HepG2 (cell line): ENCODE measurements around the gene GNB3. TPM values are rescaled to one million over a fixed set of nuclear protein-coding genes. Genes with fewer than 3 reads are reported as not detected.
A peak's percentile ranks its signal among the peaks of the same experiment; 100 is the strongest.

Experiments
- ATAC-seq: fragments of 200-7000 bp; cut with Tn5 transposase; 3 replicates; pipeline ENCODE4 v1.9.1; 2020; ENCODE audit warnings: mild to moderate bottlenecking, moderate library complexity
- BruUV-seq: library from RNA; stranded (reverse); fragments of 400-500 nt; replicated peaks from 2 replicates; lab custom pipeline; 2021; lab: Mats Ljungman, UMichigan
- CTCF ChIA-PET: fragments of 300-600 bp; formaldehyde crosslinking; extraction: SDS; loops from one replicate; lab custom pipeline; 2021; ENCODE audit warnings: low total read pairs, inconsistent platforms, low intra/inter-chr PET ratio; lab: Yijun Ruan, JAX
- POLR2A ChIA-PET: fragments of 350-600 bp; sonication (Branson Sonifier 250); formaldehyde crosslinking; loops from one replicate; lab custom pipeline; 2020; ENCODE audit warnings: antibody characterized with exemption, inconsistent platforms; lab: Yijun Ruan, JAX
- DNase-seq: peaks from one replicate; pipeline ENCODE4 v3.0.0-alpha.2; 2015; ENCODE audit warnings: low spot score
- FAIRE-seq: peaks from 3 replicates; lab custom pipeline; 2011; peaks lifted over from hg19 to GRCh38; lab: Jason Lieb, UNC
- H2AFZ ChIP-seq: one replicate; pipeline ENCODE4 v1.6.1; 2011; ENCODE audit warnings: low read length, inconsistent platforms
- H3K27ac ChIP-seq: fragments of 300-600 bp; 3 replicates; pipeline ENCODE4 v1.8.0; 2011; ENCODE audit warnings: mixed run types, mild to moderate bottlenecking, mixed read lengths, low read length, inconsistent platforms; ENCODE audit not compliant: insufficient read depth; ENCODE audit errors: extremely low read length
- H3K27me3 ChIP-seq, 2 experiments: fragments of 200-600 bp in 1 of 2; 2 replicates in 1 of 2; 3 replicates in 1 of 2; pipeline versions ENCODE4 v1.6.0 to v1.8.0; 2011; ENCODE audit warnings: low read length in 2 of 2, mild to moderate bottlenecking in 2 of 2, moderate library complexity in 2 of 2, inconsistent platforms in 1 of 2; ENCODE audit not compliant: insufficient read depth in 2 of 2, control insufficient read depth in 1 of 2
- H3K36me3 ChIP-seq, 2 experiments: fragments of 200-600 bp in 1 of 2; replicated peaks in 1 of 2; 2 replicates in 1 of 2; 3 replicates in 1 of 2; pipeline versions ENCODE4 v1.5.1 to v1.8.0; 2011; ENCODE audit warnings: low read length in 2 of 2, inconsistent platforms in 1 of 2; ENCODE audit not compliant: insufficient read depth in 2 of 2, control insufficient read depth in 1 of 2
- H3K4me1 ChIP-seq: 2 replicates; pipeline ENCODE4 v1.5.1; 2012; ENCODE audit warnings: low read length, inconsistent platforms; ENCODE audit not compliant: insufficient read depth
- H3K4me2 ChIP-seq: 2 replicates; pipeline ENCODE4 v1.6.0; 2011; ENCODE audit warnings: low read depth, low read length, inconsistent platforms
- H3K4me3 ChIP-seq, 3 experiments: fragments of 200-600 bp in 1 of 3; sonication (generic), shearing (Covaris generic) in 1 of 3; replicated peaks in 1 of 3; 2 replicates each; pipeline ENCODE4 v1.5.1; 2011 to 2016; ENCODE audit warnings: low read length in 3 of 3, inconsistent platforms in 2 of 3, low read depth in 2 of 3, mild to moderate bottlenecking in 2 of 3, control low read depth in 1 of 3, mixed read lengths in 1 of 3; ENCODE audit not compliant: insufficient read depth in 1 of 3
- H3K79me2 ChIP-seq: one replicate; pipeline ENCODE4 v1.6.1; 2011; ENCODE audit warnings: low read length, inconsistent platforms; ENCODE audit not compliant: insufficient read depth
- H3K9ac ChIP-seq: 2 replicates; pipeline ENCODE4 v1.6.0; 2011; ENCODE audit warnings: mild to moderate bottlenecking, low read depth, low read length, inconsistent platforms; ENCODE audit not compliant: insufficient read depth
- H3K9me3 ChIP-seq: 2 replicates; pipeline ENCODE4 v1.5.1; 2012; ENCODE audit warnings: mild to moderate bottlenecking, low read length
- H4K20me1 ChIP-seq: 2 replicates; pipeline ENCODE4 v1.6.0; 2011; ENCODE audit warnings: inconsistent platforms, mild to moderate bottlenecking, low read length, moderate library complexity; ENCODE audit not compliant: insufficient read depth
- ARID4A ChIP-seq: sonication (generic); formaldehyde crosslinking; IDR thresholded peaks from 2 replicates; pipeline ENCODE4 v1.5.0; 2020; ENCODE audit warnings: mild to moderate bottlenecking, missing genetic modification reagents, borderline replicate concordance
- IRF9 ChIP-seq: sonication (generic); formaldehyde crosslinking; IDR thresholded peaks from 2 replicates; pipeline ENCODE4 v1.8.0; 2022; ENCODE audit warnings: missing genetic modification reagents, mild to moderate bottlenecking, borderline replicate concordance
- POLR2AphosphoS5 ChIP-seq: IDR thresholded peaks from 2 replicates; pipeline ENCODE4 v1.6.1; 2012; ENCODE audit warnings: low read depth, low read length
- RBAK ChIP-seq: sonication (generic); formaldehyde crosslinking; IDR thresholded peaks from 2 replicates; pipeline ENCODE4 v1.5.1; 2020; ENCODE audit warnings: mild to moderate bottlenecking, missing genetic modification reagents
- TEAD2 ChIP-seq: sonication (generic); formaldehyde crosslinking; IDR thresholded peaks from 2 replicates; pipeline ENCODE4 v1.9.0; 2021; ENCODE audit warnings: missing genetic modification reagents
- ZNF230 ChIP-seq: sonication (generic); formaldehyde crosslinking; IDR thresholded peaks from 2 replicates; pipeline ENCODE4 v1.4.0; 2020; ENCODE audit warnings: mild to moderate bottlenecking, missing genetic modification reagents
- ZNF296 ChIP-seq: sonication (generic); formaldehyde crosslinking; conservative IDR thresholded peaks from 2 replicates; pipeline ENCODE4 v1.5.0; 2020; ENCODE audit warnings: mild to moderate bottlenecking, missing genetic modification reagents
- ZNF646 ChIP-seq: sonication (generic); formaldehyde crosslinking; IDR thresholded peaks from 2 replicates; pipeline ENCODE4 v1.9.0; 2021; ENCODE audit warnings: mild to moderate bottlenecking, missing genetic modification reagents
- WGBS: methylation state at CpG from one replicate; pipeline ENCODE4 v1.1.6; 2017; ENCODE audit warnings: low lambda C conversion rate; 5-methylcytosine and 5-hydroxymethylcytosine counted together
- in situ Hi-C: cut with HindIII; loops from 2 replicates; pipeline ENCODE4 v1.10.0; 2017; ENCODE audit warnings: low pct_unique_long_range_greater_than_20kb; ENCODE audit not compliant: extremely low pct_ligation_motif_present
- intact Hi-C: fragments of 100-400 bp; cut with micrococcal nuclease; formaldehyde crosslinking; loops from one replicate; pipeline ENCODE4 v1.10.0; 2022; ENCODE audit not compliant: unreplicated experiment
- polyA plus RNA-seq, 8 experiments: library from polyadenylated mRNA; depleted of rRNA in 3 of 8; stranded (reverse) in 7 of 8; unstranded in 1 of 8; fragments of >200 nt; fragmentation: Illumina TruSeq in 4 of 8; extraction: Trizol in 4 of 8; gene quantifications; 2 replicates each; pipeline versions ENCODE4 v1.2.1 to v1.2.3, GENCODE V29; 2011 to 2016; ENCODE audit warnings: low read depth in 4 of 8, missing spikeins in 1 of 8, mixed read lengths in 1 of 8; ENCODE audit not compliant: insufficient read depth in 1 of 8
- total RNA-seq, 5 experiments: library from RNA; depleted of rRNA; stranded (reverse); fragments of >200 nt; fragmentation: Illumina TruSeq; extraction: Trizol; gene quantifications; 2 replicates each; pipeline ENCODE4 v1.2.3, GENCODE V29; 2016; ENCODE audit warnings: low read depth in 1 of 5
- TF ChIP-seq, protein P1 (sequence below): sonication (generic); formaldehyde crosslinking; IDR thresholded peaks from 2 replicates; pipeline ENCODE4 v1.5.1; 2020; ENCODE audit warnings: mild to moderate bottlenecking, missing genetic modification reagents, borderline replicate concordance

GNB3 gene
- total and polyA plus RNA-seq, 2 of the 13 experiments (the other 11 are each of a cell fraction or from before 2014, with no cell fraction given): 1.3 to 3.6 TPM

DNA sequence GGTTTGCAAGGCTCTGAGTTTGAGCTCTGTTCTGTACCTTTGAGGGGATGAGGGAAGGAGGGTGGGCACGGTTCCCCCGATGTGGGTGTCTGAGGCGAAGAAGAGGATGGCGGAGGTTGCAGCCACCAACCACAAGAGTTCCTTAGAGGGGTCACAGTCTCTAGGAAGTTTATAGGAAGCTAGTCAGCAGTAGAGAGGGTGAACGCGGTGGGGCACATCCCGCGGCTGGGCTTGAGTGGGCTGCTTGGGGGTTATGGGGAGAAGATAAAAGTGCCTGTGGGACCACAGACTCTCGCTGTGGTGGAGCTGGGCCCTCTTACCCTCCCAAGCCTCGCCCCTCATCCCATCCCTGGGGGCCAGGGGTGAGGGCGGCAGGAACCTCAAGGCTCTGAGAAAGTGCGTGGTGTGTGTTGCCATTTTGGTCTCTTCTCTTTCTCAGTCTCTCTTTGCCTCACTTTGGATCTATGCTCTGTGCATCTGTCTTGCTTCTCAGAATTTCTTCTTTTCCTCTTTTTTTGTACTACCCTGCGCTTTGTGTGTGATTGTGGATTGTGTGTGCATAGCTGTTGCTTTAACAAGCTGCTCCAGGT is 48.7 kb upstream of the GNB3 start:
- ATAC-seq: no peak
- Histone ChIP-seq H3K9me3 (no peaks in the 10 kb centered on the region), H3K9ac (peak overlapping the region; percentile 57), H3K4me1 (peaks cover 53% of the 10 kb centered on the region), H3K4me3 (peak overlapping the region in 1 of 3 experiments; percentile 58; a peak in 2 of 6 replicates), H3K27ac (peak overlapping the region; percentile 74), H4K20me1 (no peaks in the 10 kb centered on the region), H2AFZ (no peak overlapping the region), H3K79me2 (no peaks in the 10 kb centered on the region), H3K4me2 (peak overlapping the region; percentile 78), H3K36me3 (no peaks in the 10 kb centered on the region), H3K27me3 (no peaks in the 10 kb centered on the region; a peak in 1 of 5 replicates)
- POLR2A ChIA-PET: interaction anchor here (1.0 to 2.6 kb wide), 13 partner anchors 11 to 299 kb away, joined by 3 to 25 read pairs (median 4); partner anchors contain the start of genes CDCA3, COPS7A, GAPDH and GPR162
- in situ Hi-C loops (no loop called here), intact Hi-C loops (no loop called here)
- WGBS: 93% methylated on average over 11 of the region's 13 CpGs
- no peak for FAIRE-seq
- no TSS peak for BruUV-seq
- TF ChIP-seq IRF9 (CRISPR knock-in tag) (0 out of 2 replicates have a peak, but pooled peaks have one; percentile 60), ARID4A (CRISPR knock-in tag) (no peak), ZNF296 (CRISPR knock-in tag) (0 out of 2 replicates have a peak, but pooled peaks have one; percentile 4), ZNF230 (CRISPR knock-in tag) (0 out of 2 replicates have a peak, but pooled peaks have one; percentile 0), ZNF646 (peak; percentile 75; the same call in 1 of the 2 replicates), RBAK (0 out of 2 replicates have a peak, but pooled peaks have one; percentile 20), TEAD2 (CRISPR knock-in tag) (no peak), POLR2AphosphoS5 (no peak)
- TF ChIP-seq, protein P1, sequence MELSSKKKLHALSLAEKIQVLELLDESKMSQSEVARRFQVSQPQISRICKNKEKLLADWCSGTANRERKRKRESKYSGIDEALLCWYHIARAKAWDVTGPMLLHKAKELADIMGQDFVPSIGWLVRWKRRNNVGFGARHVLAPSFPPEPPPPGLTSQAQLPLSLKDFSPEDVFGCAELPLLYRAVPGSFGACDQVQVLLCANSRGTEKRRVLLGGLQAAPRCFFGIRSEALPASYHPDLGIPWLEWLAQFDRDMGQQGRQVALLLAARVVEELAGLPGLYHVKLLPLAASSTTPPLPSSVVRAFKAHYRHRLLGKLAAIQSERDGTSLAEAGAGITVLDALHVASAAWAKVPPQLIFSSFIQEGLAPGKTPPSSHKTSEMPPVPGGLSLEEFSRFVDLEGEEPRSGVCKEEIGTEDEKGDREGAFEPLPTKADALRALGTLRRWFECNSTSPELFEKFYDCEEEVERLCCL (CRISPR knock-in tag): no peak
- CTCF ChIA-PET: no interaction called here
- no peak for DNase-seq
